Right lobe of liver (tissue), 4 donors: ENCODE data around the gene IL24.

Experiments used
- POLR2A ChIP-seq: fragments of 450-650 bp; IDR thresholded peaks from one replicate; pipeline ENCODE4 v1.6.1; 2017; ENCODE audit warnings: antibody characterized with exemption, mild to moderate bottlenecking
- TF ChIP-seq, protein P1 (sequence below), 4 donors: fragments of 200-600 bp in 3 of 4; fragments of 450-650 bp in 1 of 4; IDR thresholded peaks; one replicate each; pipeline versions ENCODE4 v1.5.1 to v1.8.0; 2016 to 2022; ENCODE audit warnings: antibody characterized with exemption in 4 of 4, mild to moderate bottlenecking in 2 of 4
- donor health status: DM: no; HTN: no; CAD: no.
- donor health status: DM: no; HTN: no; CAD: no.
- donor health status: DM: no; HTN: yes; CAD: no.

DNA sequence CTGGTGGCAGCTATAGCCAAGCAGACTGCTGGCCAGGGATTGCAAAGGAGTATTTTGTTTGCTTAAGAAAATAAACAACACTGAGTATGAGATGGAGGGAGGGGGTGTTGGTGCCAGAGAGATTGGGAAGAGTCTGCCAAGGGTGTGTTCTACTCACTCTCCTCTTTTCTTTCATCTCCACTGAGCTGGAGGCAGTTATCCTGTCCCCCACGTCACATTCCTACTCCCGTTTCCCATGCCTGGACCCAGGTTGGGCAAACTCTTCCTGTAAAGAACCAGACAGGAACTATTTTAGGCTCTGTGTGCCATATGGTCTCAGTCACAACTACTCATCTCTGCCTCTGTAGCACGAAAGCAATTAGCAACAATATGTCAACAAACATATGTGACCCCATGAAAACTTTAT, 1.4 kb upstream of the IL24 start:
- TF ChIP-seq, protein P1, sequence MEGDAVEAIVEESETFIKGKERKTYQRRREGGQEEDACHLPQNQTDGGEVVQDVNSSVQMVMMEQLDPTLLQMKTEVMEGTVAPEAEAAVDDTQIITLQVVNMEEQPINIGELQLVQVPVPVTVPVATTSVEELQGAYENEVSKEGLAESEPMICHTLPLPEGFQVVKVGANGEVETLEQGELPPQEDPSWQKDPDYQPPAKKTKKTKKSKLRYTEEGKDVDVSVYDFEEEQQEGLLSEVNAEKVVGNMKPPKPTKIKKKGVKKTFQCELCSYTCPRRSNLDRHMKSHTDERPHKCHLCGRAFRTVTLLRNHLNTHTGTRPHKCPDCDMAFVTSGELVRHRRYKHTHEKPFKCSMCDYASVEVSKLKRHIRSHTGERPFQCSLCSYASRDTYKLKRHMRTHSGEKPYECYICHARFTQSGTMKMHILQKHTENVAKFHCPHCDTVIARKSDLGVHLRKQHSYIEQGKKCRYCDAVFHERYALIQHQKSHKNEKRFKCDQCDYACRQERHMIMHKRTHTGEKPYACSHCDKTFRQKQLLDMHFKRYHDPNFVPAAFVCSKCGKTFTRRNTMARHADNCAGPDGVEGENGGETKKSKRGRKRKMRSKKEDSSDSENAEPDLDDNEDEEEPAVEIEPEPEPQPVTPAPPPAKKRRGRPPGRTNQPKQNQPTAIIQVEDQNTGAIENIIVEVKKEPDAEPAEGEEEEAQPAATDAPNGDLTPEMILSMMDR (IDR thresholded peaks at IDR 0.05): no peak
- no peak for TF ChIP-seq POLR2A
